IPS-20b (cell line): ENCODE measurements around the gene KANK4.
"Not testable (repeated sequence)": the region's sequence is repeated elsewhere in the genome, so short reads cannot be mapped to it uniquely, and the experiment has no call there.

Experiments used
- H3K27ac ChIP-seq: one replicate; pipeline ENCODE4 v1.5.1; 2013; ENCODE audit warnings: low read length
- H3K27me3 ChIP-seq: 2 replicates; pipeline ENCODE4 v1.6.1; 2013; ENCODE audit warnings: mild to moderate bottlenecking, low read length, inconsistent platforms; ENCODE audit not compliant: insufficient read depth
- H3K36me3 ChIP-seq: 2 replicates; pipeline ENCODE4 v1.6.1; 2013; ENCODE audit warnings: low read depth, mild to moderate bottlenecking, inconsistent platforms, low read length, moderate library complexity; ENCODE audit not compliant: insufficient read depth
- H3K4me1 ChIP-seq: 2 replicates; pipeline ENCODE4 v1.6.1; 2013; ENCODE audit warnings: mild to moderate bottlenecking, control low read depth, inconsistent platforms, low read length, moderate library complexity; ENCODE audit not compliant: insufficient read depth
- H3K4me3 ChIP-seq: 2 replicates; pipeline ENCODE4 v1.5.1; 2013; ENCODE audit warnings: mild to moderate bottlenecking, low read length, inconsistent platforms
- H3K9ac ChIP-seq: 2 replicates; pipeline ENCODE4 v1.6.1; 2013; ENCODE audit warnings: low read depth, mild to moderate bottlenecking, inconsistent platforms, low read length, moderate library complexity
- H3K9me3 ChIP-seq: 2 replicates; pipeline ENCODE4 v1.6.1; 2013; ENCODE audit warnings: mild to moderate bottlenecking, low read depth, low read length, inconsistent platforms; ENCODE audit not compliant: insufficient read depth

The KANK4 gene

GRCh38 chr1:62241371-62242131, 77.7 kb downstream of the KANK4 start:
- H3K9me3 ChIP-seq: no peaks in the 10 kb centered on the region; the same call in 1 of the 2 replicates
- H3K4me3 ChIP-seq: no peak overlapping the region

GRCh38 chr1:62240651-62241370, 78.4 kb downstream of the KANK4 start:
- H3K4me1 ChIP-seq: peaks cover 7% of the 10 kb centered on the region
- no peak overlapping the region for H3K4me3 ChIP-seq
- H3K9me3 ChIP-seq: no peaks in the 10 kb centered on the region; the same call in 1 of the 2 replicates
- H3K36me3 ChIP-seq: no peaks in the 10 kb centered on the region
- no peak overlapping the region for H3K27ac ChIP-seq
- H3K27me3 ChIP-seq: no peaks in the 10 kb centered on the region
- no peak overlapping the region for H3K9ac ChIP-seq

More at GRCh38 chr1:62241371-62242131, 77.7 kb downstream of the KANK4 start:
- H3K9ac ChIP-seq: no peak overlapping the region
- H3K4me1 ChIP-seq: peaks cover 3% of the 10 kb centered on the region; the same call in 1 of the 2 replicates
- no peak overlapping the region for H3K27ac ChIP-seq
- no peaks in the 10 kb centered on the region for H3K36me3 ChIP-seq
- no peaks in the 10 kb centered on the region for H3K27me3 ChIP-seq

GRCh38 chr1:62239652-62240403, 79.4 kb downstream of the KANK4 start:
- H3K27ac ChIP-seq, H3K36me3 ChIP-seq, H3K27me3 ChIP-seq, H3K9ac ChIP-seq, H3K4me3 ChIP-seq, H3K9me3 ChIP-seq: not testable (repeated sequence)
- peaks cover 12% of the 10 kb centered on the region for H3K4me1 ChIP-seq

GRCh38 chr1:62238507-62238906, 80.7 kb downstream of the KANK4 start:
- Histone ChIP-seq H3K9ac (no peak overlapping the region), H3K36me3 (no peaks in the 10 kb centered on the region), H3K27me3 (no peaks in the 10 kb centered on the region), H3K27ac (no peak overlapping the region), H3K4me1 (peaks cover 16% of the 10 kb centered on the region), H3K9me3 (no peaks in the 10 kb centered on the region), H3K4me3 (no peak overlapping the region)

- H3K27ac ChIP-seq: no peak overlapping the region
- H3K9me3 ChIP-seq: no peaks in the 10 kb centered on the region
- H3K4me1 ChIP-seq: peaks cover 16% of the 10 kb centered on the region
- no peaks in the 10 kb centered on the region for H3K27me3 ChIP-seq
- H3K36me3 ChIP-seq: no peaks in the 10 kb centered on the region
- no peak overlapping the region for H3K4me3 ChIP-seq
- no peak overlapping the region for H3K9ac ChIP-seq
Observed at GRCh38 chr1:62237950-62238374, 81.3 kb downstream of the KANK4 start.

- Histone ChIP-seq H3K27ac (no peak overlapping the region), H3K4me3 (no peak overlapping the region), H3K27me3 (no peaks in the 10 kb centered on the region), H3K9ac (no peak overlapping the region), H3K36me3 (no peaks in the 10 kb centered on the region), H3K9me3 (no peaks in the 10 kb centered on the region), H3K4me1 (peaks cover 16% of the 10 kb centered on the region)
Observed at GRCh38 chr1:62237361-62237760, 81.9 kb downstream of the KANK4 start.

- Histone ChIP-seq H3K9me3 (no peaks in the 10 kb centered on the region), H3K27me3 (no peaks in the 10 kb centered on the region), H3K27ac (no peak overlapping the region), H3K4me3 (no peak overlapping the region), H3K36me3 (no peaks in the 10 kb centered on the region), H3K4me1 (peaks cover 16% of the 10 kb centered on the region), H3K9ac (no peak overlapping the region)
Observed at GRCh38 chr1:62235576-62235975, 83.7 kb downstream of the KANK4 start.

GRCh38 chr1:62234688-62235087, 84.5 kb downstream of the KANK4 start:
- no peak overlapping the region for H3K27ac ChIP-seq
- H3K27me3 ChIP-seq: no peaks in the 10 kb centered on the region
- peaks cover 4% of the 10 kb centered on the region; the same call in 1 of the 2 replicates for H3K36me3 ChIP-seq
- peaks cover 20% of the 10 kb centered on the region for H3K4me1 ChIP-seq
- H3K9ac ChIP-seq: no peak overlapping the region
- H3K9me3 ChIP-seq: no peaks in the 10 kb centered on the region
- no peak overlapping the region for H3K4me3 ChIP-seq

GRCh38 chr1:62233926-62234450, 85.2 kb downstream of the KANK4 start:
- no peak overlapping the region for H3K9ac ChIP-seq
- peaks cover 6% of the 10 kb centered on the region; the same call in 1 of the 2 replicates for H3K36me3 ChIP-seq
- H3K9me3 ChIP-seq: no peaks in the 10 kb centered on the region
- H3K4me3 ChIP-seq: no peak overlapping the region
- H3K27ac ChIP-seq: no peak overlapping the region
- H3K4me1 ChIP-seq: peaks cover 26% of the 10 kb centered on the region
- H3K27me3 ChIP-seq: no peaks in the 10 kb centered on the region

- no peaks in the 10 kb centered on the region for H3K9me3 ChIP-seq
- no peak overlapping the region for H3K9ac ChIP-seq
- peaks cover 31% of the 10 kb centered on the region for H3K4me1 ChIP-seq
- H3K27ac ChIP-seq: no peak overlapping the region
- peaks cover 17% of the 10 kb centered on the region for H3K36me3 ChIP-seq
- H3K27me3 ChIP-seq: no peaks in the 10 kb centered on the region
- no peak overlapping the region for H3K4me3 ChIP-seq
Observed at GRCh38 chr1:62232871-62233278, 86.4 kb downstream of the KANK4 start.

- Histone ChIP-seq H3K9ac (no peak overlapping the region), H3K36me3 (peaks cover 36% of the 10 kb centered on the region), H3K9me3 (no peaks in the 10 kb centered on the region), H3K27ac (no peak overlapping the region), H3K27me3 (no peaks in the 10 kb centered on the region), H3K4me1 (peaks cover 22% of the 10 kb centered on the region), H3K4me3 (no peak overlapping the region)
Observed at GRCh38 chr1:62230718-62231117, 88.5 kb downstream of the KANK4 start.
